HG03039 (cell line): Measurements from ENCODE around the gene DCTN2.

Source experiments
- ATAC-seq: cut with Tn5 transposase; IDR thresholded peaks from one replicate; pipeline ENCODE4 v1.9.1; 2021; ENCODE audit warnings: mild to moderate bottlenecking, moderate library complexity; ENCODE audit not compliant: unreplicated experiment

Gene DCTN2

DNA sequence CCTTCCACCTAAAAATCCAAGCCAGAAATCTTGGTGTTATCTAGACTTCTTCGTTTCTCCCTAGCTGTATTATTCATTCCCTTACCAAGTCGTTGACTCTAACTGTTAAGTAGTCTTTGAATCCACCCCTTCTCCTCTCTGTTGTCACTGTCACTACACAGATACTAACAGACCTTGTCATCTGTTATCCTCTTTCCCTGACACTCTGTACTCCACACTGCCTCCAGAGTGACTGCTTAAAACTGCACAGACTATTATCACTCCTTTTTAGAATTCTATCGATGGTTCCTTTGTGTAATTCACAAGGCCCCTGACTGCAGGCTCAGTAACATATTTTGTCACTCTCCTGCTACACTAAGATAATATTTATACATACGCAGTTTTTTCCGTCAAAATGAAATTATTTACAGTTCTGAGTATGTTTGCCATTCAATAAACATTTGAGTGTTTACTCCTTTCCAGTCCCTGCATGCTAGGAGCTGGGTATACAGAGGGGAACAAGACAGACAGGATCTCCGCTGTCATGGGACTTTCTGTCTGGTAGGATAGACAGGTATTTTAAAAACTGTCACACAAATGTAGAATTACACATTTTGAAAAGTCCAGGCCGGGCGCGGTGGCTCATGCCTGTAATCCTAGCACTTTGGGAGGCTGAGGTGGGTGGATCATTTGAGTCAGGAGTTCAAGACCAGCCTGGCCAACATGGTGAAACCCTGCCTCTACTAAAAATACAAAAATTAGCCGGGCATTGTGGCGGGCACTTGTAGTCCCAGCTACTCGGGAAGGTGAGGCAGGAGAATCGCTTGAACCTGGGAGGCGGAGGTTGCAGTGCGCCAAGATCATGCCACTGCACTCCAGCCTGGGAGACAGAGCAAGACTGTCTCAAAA, 55.4 kb downstream of the DCTN2 start:
- no peak for ATAC-seq

DNA sequence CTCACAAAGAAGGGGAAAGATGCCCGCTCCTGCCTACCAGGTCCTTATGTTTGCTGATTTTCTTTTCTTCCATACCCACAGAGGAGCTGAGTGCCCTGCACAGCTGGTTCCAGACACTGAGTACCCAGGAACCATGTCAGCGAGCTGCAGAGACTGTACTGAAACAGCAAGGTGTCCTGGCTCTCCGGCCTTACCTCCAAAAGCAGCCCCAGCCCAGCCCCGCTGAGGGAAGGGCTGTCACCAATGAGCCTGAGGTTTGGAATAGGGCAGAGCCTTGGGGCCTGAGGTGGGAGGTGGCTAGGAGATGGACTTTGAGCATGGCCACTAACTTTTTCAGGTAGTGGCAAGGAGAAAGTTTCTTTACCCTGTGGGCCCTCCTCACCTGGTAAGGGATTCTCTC, 56.9 kb downstream of the DCTN2 start:
- ATAC-seq = no peak

DNA sequence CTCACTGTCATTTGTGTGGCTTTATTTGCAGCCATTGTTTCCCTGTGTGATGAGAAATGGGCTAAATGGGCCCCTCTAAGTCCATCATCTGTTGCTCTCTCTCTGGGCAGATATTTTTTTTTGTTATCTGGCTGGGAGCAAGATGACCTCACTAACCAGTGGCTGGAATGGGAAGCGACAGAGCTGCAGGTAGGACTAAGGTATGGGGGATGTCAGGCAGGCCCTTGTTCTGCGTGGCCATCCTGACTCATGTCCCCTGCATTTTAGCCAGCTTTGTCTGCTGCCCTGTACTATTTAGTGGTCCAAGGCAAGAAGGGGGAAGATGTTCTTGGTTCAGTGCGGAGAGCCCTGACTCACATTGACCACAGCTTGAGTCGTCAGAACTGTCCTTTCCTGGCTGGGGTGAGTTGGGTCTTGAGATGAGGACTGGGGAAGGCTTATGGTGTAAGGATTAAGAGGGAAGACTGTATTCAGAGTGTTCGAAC, 57.8 kb downstream of the DCTN2 start:
- no peak for ATAC-seq

DNA sequence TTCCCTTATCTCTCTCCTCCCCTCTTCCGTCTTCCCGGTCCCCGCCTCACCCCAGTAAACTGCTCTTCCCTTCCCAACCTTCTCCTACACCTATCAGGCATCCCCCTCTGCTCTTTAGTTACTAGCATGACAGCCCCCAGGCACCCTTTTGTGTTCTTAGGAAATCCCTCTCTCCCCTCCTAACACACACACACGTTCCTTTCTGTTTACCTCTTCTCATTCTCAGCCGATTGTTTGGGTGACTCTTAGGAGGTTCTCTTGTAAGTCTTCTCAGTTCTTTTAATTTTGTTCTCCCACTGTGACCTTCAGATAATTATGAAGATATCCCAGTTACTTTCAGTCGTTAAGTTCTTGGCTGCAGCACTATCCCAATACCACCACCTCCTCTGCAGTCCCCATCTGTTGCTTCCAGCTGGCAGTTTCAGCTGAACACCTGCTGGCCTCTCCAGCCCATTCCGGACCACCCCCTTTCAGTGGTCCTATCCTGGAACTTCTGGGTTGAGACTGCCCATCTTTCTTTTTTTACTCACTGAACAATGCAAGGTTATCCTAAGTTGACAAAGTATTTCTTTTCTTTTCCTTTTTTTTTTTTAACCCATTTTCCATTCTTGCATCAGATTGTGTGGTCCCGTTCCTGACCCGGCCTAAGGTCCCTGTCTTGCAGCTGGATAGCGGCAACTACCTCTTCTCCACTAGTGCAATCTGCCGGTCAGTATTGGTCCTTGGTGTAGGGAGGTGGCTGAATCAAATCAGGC, 58.4 kb downstream of the DCTN2 start:
- ATAC-seq = no peak

DNA sequence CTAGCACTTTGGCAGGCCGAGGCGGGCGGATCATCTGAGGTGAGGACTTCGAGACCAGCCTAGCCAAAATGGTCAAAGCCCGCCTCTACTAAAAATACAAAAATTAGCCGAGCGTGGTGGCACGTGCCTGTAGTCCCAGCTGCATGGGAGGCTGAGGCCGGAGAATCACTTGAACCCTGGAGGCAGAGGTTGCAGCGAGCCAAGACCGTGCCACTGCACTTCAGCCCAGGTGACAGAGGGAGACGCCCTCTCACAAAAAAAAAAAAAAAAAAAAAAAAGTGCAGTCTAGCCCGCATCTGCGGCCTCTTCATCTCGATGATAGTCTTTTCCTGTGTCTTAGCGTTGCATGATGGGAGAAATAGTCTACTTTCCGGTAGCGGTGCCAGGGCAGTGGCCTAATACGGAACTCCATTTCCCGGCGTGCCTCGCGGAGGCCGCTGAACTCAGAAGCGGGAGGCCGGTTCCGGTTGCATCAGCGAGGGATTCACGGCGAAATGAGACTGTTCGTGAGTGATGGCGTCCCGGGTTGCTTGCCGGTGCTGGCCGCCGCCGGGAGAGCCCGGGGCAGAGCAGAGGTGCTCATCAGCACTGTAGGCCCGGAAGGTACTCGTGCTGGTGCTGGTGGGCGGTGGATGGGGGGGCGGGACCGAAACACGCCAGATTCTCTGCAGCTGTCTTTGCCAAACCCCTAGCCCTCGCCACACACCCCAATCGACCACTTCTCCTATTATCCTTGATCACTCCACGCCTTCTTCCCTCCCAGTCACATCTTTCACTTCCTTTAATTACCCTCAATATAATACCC, 59.2 kb downstream of the DCTN2 start, which contains the start of gene MARS1:
TSS of gene MARS1 (plus strand) at position 472 of the 805 bp plus-strand sequence. CDS start at position 495, 23 bp downstream.
- peak; percentile 95 for ATAC-seq

DNA sequence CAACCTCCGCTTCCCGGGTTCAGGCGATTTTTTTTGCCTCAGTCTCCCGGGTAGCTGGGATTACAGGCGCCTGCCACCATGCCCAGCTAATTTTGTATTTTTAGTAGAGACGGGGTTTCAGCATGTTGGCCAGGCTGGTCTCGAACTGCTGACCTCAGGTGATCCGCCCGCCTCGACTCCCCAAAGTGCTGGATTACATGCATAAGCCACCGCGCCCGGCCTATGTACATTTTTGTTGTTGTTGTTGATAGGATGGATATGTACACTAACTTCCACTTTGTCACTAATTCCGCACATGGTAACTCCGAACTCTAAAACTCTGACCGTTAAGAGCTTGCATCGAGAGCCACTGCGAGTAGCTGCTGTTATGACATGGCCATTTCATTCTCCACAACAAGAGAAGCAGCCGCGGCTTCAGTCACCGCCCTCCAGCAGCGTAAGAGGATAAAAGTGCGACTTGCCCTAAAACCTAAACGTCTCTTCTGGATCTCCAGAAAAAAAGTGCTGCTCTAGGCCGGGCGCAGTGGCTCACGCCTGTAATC, 59.9 kb downstream of the DCTN2 start:
- no peak for ATAC-seq

DNA sequence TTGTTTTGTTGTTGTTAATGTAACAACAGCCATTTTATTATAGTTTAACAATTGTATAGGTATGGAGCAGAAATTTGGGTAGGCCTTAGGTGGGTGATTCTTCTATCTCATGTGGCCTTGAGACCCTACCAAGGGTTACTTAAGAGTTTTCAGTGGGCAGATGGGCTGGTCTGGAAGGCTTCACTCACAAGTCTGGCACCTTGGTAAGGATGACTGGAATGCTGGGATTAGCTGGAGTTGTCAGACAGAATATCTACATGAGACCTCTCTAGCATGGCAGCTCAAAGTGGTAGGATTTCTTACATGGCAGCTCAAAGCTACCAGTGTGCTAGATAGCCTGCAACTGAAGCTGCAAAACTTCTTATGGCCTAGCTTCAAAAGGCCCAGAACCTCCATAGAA, 61.3 kb downstream of the DCTN2 start:
- ATAC-seq = no peak

DNA sequence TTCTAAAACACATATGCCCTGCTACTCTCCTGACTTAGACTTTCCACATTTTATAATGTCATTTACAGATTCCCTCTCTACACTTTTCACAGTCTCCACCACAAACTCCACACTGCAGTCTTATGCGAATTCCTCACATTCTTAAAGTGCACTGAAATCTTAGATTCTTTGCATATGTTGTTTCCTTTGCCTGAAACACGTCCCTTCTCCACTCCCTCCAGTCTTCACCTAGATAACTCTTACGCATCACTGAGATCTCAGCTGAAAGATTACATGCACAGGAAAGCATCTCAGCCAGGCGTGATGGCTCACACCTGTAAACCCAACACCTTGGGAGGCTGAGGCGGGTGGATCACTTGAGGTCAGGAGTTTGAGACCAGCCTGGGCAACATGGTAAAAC, 63.5 kb downstream of the DCTN2 start:
- no peak for ATAC-seq

DNA sequence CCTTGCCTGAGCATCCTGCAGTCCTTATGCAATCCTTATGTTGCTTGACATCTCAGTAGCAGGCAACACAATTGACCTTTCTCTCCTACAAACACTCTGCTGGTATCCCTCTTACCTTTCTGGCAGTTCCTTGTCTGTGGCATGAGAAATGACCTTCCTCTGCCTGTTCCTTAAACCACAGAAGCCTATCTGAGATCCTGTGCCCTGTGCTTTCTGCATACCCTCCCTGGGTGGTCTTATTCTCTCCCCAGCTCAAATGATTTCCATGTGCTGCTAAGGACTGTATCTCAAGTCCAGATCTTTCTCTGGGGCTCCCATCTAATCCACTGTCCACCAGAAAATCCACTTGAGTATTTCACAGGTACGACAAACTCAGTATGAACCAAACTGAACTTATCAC, 65.3 kb downstream of the DCTN2 start:
- no peak for ATAC-seq
